Thyroid gland (tissue), 4 donors: ENCODE measurements around the gene LSM3. TPM values are rescaled to one million over a fixed set of nuclear protein-coding genes. Genes with fewer than 3 reads are reported as not detected.

ENCODE experiments used
- DNase-seq, 2 donors: peaks; one replicate each; pipeline ENCODE4 v3.0.0-alpha.2; 2019
- H3K27ac ChIP-seq, 3 donors: fragments of 200-600 bp; sonication (generic); 1 replicate in 2 of 3; 2 replicates in 1 of 3; pipeline ENCODE4 v1.5.1; 2016 to 2019; ENCODE audit warnings: mild to moderate bottlenecking in 1 of 3, moderate library complexity in 1 of 3
- H3K27me3 ChIP-seq: fragments of 200-600 bp; sonication (generic); one replicate; pipeline ENCODE4 v1.5.1; 2019
- H3K36me3 ChIP-seq, 2 donors: fragments of 200-600 bp; sonication (generic); one replicate each; pipeline ENCODE4 v1.5.1; 2016 to 2019
- H3K4me1 ChIP-seq, 2 donors: fragments of 200-600 bp; sonication (generic); one replicate each; pipeline ENCODE4 v1.5.1; 2017 to 2019
- H3K4me3 ChIP-seq, 3 donors: fragments of 200-600 bp; sonication (generic); replicated peaks in 1 of 3; 1 replicate in 2 of 3; 2 replicates in 1 of 3; pipeline ENCODE4 v1.5.1; 2016; ENCODE audit warnings: mild to moderate bottlenecking in 1 of 3
- H3K9me3 ChIP-seq: fragments of 200-600 bp; sonication (generic); one replicate; pipeline ENCODE4 v1.5.1; 2017
- POLR2A ChIP-seq, 2 donors: fragments of 450-650 bp; IDR thresholded peaks; one replicate each; pipeline ENCODE4 v1.6.1; 2017; ENCODE audit warnings: antibody characterized with exemption in 2 of 2, mild to moderate bottlenecking in 2 of 2, moderate library complexity in 1 of 2
- WGBS, 2 donors: methylation state at CpG; one replicate each; pipeline ENCODE4 v1.1.5; 2017; 5-methylcytosine and 5-hydroxymethylcytosine counted together
- intact Hi-C: fragments of 100-400 bp; cut with DNase I; formaldehyde crosslinking; loops from one replicate; pipeline ENCODE4 v1.15.1; 2023
- total RNA-seq, 4 donors: library from RNA; depleted of rRNA; stranded (reverse); fragments of >200 nt; gene quantifications; one replicate each; pipeline ENCODE4 v1.2.3, GENCODE V29; 2016
- TF ChIP-seq, protein P1 (sequence below), 6 experiments: fragments of 200-600 bp in 3 of 6; fragments of 450-650 bp in 3 of 6; sonication (generic) in 3 of 6; IDR thresholded peaks; one replicate each; pipeline ENCODE4 v1.5.1; 2016 to 2019; ENCODE audit warnings: antibody characterized with exemption in 6 of 6, mild to moderate bottlenecking in 2 of 6, inconsistent platforms in 1 of 6, moderate library complexity in 1 of 6

LSM3 gene
- total RNA-seq, 4 donors from 2014 or later = 9.9 to 15.6 (median 15.3) TPM

DNA sequence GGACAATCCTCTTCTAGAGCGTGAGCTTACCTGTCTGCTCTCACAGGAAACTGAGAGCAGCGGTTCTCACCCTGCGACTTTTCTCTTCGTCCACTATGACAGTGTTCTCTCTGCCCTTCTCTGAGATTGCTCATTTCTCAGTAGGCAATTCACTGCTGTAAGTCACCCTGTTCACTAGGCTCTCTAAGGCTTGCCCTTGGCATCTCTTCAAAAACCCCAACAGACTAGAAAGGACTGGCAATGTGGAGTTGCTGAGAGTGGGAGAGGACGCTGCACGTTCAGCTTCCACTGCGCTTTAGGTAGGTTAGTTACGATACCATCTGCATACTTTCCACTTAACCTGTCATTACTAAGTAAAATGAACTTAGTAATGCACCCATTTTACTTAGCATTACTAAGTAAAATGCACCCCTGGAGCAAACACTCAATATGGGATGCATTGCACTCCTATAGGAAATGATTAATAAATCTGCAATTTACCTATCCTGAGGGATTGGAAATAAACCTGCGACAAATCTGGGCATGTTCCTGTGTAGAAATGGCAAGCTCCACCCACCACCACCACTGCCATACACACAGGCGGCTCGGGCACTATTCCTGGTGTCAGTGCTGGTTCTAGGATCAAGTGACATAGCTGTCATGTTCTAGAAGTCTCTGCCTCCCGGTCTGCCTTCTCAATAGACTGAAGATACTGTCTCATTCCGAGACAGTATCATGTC lies 21.6 kb upstream of the LSM3 start:
- no peak overlapping the region for H3K27ac ChIP-seq
- 94 to 97% methylated on average over 13 of the region's 13 CpGs for WGBS, 2 donors
- no peaks in the 10 kb centered on the region for H3K9me3 ChIP-seq
- TF ChIP-seq, protein P1, sequence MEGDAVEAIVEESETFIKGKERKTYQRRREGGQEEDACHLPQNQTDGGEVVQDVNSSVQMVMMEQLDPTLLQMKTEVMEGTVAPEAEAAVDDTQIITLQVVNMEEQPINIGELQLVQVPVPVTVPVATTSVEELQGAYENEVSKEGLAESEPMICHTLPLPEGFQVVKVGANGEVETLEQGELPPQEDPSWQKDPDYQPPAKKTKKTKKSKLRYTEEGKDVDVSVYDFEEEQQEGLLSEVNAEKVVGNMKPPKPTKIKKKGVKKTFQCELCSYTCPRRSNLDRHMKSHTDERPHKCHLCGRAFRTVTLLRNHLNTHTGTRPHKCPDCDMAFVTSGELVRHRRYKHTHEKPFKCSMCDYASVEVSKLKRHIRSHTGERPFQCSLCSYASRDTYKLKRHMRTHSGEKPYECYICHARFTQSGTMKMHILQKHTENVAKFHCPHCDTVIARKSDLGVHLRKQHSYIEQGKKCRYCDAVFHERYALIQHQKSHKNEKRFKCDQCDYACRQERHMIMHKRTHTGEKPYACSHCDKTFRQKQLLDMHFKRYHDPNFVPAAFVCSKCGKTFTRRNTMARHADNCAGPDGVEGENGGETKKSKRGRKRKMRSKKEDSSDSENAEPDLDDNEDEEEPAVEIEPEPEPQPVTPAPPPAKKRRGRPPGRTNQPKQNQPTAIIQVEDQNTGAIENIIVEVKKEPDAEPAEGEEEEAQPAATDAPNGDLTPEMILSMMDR (IDR thresholded peaks at IDR 0.05) = no peak
- TF ChIP-seq POLR2A (IDR thresholded peaks at IDR 0.05) = no peak
- no peak overlapping the region for H3K4me3 ChIP-seq
- DNase-seq = no peak
- no peaks in the 10 kb centered on the region for H3K27me3 ChIP-seq
- intact Hi-C loops = no loop called here
- no peaks in the 10 kb centered on the region for H3K4me1 ChIP-seq
- H3K36me3 ChIP-seq = peaks cover 80 to 82% of the 10 kb centered on the region in 2 donors

DNA sequence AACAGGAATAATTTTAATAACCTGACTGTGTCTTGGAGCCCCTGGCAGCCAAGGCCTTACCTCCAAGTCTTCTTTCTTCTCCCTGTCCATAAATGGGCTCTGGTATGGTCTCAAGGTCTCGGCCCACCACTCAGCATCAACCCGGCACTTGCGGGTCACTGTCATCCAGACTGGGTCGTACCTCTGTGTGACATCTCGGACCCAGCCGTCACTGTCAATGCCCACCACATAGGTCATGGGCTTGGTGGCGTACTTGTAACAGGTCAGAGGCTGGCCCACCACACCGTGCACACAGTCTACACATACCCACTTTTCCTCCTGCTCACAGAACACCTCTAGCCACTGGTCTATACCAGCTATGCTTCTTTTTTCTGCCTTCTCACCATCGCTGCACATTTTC lies 20.7 kb upstream of the LSM3 start:
- Histone ChIP-seq H3K4me1 (no peaks in the 10 kb centered on the region), H3K9me3 (no peaks in the 10 kb centered on the region), H3K27ac (no peak overlapping the region), H3K4me3 (no peak overlapping the region), H3K27me3 (no peaks in the 10 kb centered on the region), H3K36me3 (peaks cover 85 to 87% of the 10 kb centered on the region in 2 donors)
- intact Hi-C loops = no loop called here
- TF ChIP-seq, protein P1 (IDR thresholded peaks at IDR 0.05) = no peak
- no peak for TF ChIP-seq POLR2A (IDR thresholded peaks at IDR 0.05)
- 97 to 98% methylated on average over 9 of the region's 9 CpGs for WGBS, 2 donors
- no peak for DNase-seq

DNA sequence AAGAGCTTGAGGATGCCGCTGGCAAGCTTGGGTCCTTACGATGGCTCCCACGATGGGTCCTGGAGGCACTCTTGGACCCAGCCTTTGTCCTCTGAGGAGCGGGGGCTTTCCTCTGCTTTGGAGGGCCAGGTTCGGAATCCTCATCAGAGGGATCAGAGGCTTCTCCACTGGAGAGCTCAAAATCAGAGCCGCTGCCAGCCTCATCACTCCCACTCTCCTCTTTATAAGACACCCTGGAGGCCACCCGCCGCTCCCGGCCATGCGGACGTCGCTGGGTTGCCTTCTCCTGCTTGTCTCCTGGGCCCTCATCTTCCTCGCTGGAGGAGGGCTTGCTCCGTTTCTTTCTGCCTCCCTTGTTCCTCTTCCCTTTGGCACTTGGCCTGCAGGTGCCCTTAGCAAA lies 20.2 kb upstream of the LSM3 start:
- 94 to 97% methylated on average over 14 of the region's 14 CpGs for WGBS, 2 donors
- Histone ChIP-seq H3K36me3 (peaks cover 83 to 87% of the 10 kb centered on the region in 2 donors), H3K9me3 (no peaks in the 10 kb centered on the region), H3K4me3 (no peak overlapping the region), H3K4me1 (no peaks in the 10 kb centered on the region), H3K27ac (no peak overlapping the region), H3K27me3 (no peaks in the 10 kb centered on the region)
- no peak for DNase-seq
- TF ChIP-seq, protein P1 (IDR thresholded peaks at IDR 0.05) = no peak
- intact Hi-C loops = no loop called here

DNA sequence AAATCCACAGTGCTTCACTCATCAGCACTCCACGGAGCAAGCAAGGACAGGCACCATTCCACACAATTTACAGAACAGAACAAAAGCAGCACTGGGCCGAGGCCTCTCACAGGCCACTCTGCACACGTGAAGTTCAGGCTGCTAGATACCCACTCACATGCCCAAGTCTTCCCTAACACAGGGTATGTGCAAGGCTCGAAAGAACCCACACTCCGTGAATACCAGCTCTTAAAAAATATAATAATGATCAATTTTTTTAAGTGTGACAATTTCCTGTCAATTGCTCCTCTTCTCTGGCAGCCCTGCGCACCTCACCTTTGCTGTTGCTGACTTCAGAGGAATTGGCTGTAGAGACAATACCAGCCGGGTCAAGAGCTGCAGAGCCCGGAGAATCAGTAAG lies 19.2 kb upstream of the LSM3 start:
- H3K27me3 ChIP-seq = no peaks in the 10 kb centered on the region
- no peaks in the 10 kb centered on the region for H3K9me3 ChIP-seq
- H3K4me3 ChIP-seq = no peak overlapping the region
- H3K4me1 ChIP-seq = no peaks in the 10 kb centered on the region
- intact Hi-C loops = no loop called here
- TF ChIP-seq, protein P1 (IDR thresholded peaks at IDR 0.05) = no peak
- TF ChIP-seq POLR2A (IDR thresholded peaks at IDR 0.05) = no peak
- 95 to 99% methylated on average over 8 of the region's 8 CpGs for WGBS, 2 donors
- peaks cover 83 to 85% of the 10 kb centered on the region in 2 donors for H3K36me3 ChIP-seq
- H3K27ac ChIP-seq = no peak overlapping the region
- no peak for DNase-seq

DNA sequence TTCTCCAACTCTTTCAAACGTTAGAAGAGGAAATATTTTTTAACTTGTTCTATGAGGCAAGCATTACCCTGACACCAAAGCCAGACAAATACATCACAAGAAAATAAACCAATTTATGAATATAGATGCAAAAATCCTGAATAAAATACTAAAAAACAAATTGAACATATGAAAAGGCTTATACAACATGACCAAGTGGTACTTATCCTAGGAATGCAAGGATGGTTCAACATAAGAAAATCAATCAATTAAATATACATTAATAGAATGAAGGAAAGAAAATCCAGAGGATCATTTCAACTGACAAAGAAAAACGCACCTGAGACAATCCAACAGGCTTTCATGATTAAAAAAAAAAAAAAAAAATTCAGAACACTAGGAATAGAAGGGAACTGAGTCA lies 17.3 kb upstream of the LSM3 start:
- Histone ChIP-seq H3K4me1 (no peaks in the 10 kb centered on the region), H3K27ac (no peak overlapping the region), H3K36me3 (peaks cover 92 to 95% of the 10 kb centered on the region in 2 donors), H3K9me3 (no peaks in the 10 kb centered on the region), H3K4me3 (no peak overlapping the region), H3K27me3 (no peaks in the 10 kb centered on the region)
- TF ChIP-seq, protein P1 (IDR thresholded peaks at IDR 0.05) = no peak
- no peak for TF ChIP-seq POLR2A (IDR thresholded peaks at IDR 0.05)
- no peak for DNase-seq
- WGBS, 2 donors = 94 to 99% methylated on average over 2 of the region's 2 CpGs
- intact Hi-C loops = no loop called here
